HG03095 (cell line): ENCODE data around the gene MAJIN.

Experiments used
- ATAC-seq: cut with Tn5 transposase; IDR thresholded peaks from one replicate; pipeline ENCODE4 v1.9.1; 2021; ENCODE audit warnings: moderate library complexity; ENCODE audit not compliant: unreplicated experiment

MAJIN gene

DNA sequence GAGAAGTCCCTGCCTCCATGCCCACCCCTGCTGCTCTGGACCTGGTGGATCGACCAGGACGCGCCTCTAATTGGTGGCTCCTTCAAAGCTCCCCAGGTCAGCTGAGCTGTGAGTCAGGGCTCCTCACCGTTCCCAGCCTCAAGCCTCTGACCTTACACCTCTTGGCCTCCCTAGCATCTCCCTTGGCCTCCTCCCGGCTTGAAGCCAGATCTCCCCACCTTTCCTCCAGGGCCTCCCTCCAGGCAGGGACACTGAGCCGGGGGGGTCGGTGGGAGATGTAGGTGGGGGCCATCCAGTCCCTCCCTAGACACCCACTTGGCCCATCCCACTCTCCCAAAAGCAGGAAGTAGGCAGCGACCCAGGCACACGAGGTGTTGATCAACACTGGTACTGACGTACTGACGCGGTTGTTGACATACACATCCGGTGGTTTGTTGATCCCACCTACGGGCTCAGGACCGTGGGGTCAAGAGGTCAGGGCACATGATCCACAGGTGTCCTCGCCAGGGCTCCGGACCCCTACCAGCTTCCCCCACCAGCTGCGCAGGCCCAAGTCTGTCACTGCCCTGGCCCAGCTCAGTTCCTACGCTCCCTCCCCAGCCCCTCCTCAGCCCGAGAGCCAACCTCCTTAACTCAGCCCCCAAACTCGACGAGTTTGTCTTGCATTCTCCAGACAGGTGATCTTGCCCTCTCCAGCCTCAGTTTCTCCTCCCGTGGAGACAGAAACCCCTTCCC is 55.7 kb downstream of the MAJIN start:
- ATAC-seq: no peak

DNA sequence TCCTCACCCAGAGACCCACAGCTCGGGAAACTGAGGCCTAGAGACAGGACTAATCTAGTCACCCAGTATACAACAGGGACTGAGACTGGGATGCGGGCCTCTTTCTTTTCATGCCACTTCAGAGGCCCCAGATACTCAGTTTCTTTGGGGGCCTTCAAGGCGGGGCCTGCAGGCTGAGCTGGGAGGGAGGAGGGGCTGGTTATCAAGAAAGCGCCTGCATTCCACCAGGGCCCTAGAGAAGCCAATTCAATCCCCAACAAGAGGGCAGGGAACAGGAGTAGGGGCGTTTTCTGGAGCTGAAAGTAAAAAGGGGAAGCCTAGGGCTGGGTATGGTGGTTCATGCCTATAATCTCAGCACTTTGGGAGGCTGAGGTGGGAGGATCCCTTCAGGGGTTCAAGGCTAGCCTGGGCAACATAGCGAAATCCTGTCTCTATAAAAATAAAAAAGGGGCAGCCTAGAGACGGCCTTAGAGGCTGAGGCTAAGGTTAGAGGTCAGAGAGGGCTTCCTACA is 56.5 kb downstream of the MAJIN start:
- no peak for ATAC-seq

- no peak for ATAC-seq
These were observed 57.8 kb downstream of the MAJIN start for GRCh38 chr11:64914123-64914522.

DNA sequence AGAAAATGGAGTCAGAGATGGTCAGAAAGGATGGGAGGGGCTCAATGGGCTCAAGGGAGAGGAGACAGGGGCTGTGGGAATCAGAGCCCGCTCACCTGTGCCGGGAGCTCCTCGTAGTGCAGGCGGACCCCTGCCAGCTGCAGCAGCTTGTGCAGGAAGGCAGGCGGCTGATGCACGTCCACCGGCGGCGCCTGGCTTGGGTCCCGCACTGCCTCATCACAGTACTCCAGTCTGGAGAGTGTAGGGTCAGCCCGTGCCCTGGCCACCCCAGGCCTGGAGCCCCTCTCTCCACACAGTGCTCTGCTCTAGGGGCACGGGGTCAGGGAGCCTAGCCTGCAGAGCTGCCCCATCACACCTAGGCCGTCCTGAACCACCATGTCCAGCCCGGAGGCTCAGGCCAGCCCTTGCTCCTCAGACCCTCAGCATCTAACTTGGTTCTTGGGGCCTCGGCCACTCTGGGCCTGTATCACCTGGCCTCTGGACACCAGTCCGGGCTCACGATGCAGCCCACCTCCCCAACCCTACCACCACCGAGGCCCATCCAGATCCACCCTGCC is 58.7 kb downstream of the MAJIN start:
- ATAC-seq: no peak

DNA sequence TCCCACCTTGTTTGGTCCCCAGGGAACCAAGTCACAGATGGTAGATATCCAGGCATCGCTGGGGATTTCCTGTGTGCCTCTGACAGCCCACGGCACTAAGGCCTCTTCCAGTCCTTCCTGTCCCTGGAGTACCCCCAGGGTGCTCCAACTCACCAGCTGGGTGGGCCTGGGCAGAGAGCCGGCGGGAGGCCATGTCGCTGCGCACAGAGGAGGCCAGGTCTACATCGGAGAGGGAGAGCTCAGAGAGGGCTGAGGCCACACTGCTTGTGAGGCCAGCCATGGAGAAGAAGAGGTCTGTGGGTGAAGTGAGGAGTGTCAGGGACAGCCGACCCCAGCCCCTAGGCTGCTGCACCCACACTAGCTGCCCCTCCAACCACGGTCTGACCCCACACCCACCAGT is 60.2 kb downstream of the MAJIN start:
- no peak for ATAC-seq

- no peak for ATAC-seq
These were observed 60.8 kb downstream of the MAJIN start for GRCh38 chr11:64911142-64911541.

DNA sequence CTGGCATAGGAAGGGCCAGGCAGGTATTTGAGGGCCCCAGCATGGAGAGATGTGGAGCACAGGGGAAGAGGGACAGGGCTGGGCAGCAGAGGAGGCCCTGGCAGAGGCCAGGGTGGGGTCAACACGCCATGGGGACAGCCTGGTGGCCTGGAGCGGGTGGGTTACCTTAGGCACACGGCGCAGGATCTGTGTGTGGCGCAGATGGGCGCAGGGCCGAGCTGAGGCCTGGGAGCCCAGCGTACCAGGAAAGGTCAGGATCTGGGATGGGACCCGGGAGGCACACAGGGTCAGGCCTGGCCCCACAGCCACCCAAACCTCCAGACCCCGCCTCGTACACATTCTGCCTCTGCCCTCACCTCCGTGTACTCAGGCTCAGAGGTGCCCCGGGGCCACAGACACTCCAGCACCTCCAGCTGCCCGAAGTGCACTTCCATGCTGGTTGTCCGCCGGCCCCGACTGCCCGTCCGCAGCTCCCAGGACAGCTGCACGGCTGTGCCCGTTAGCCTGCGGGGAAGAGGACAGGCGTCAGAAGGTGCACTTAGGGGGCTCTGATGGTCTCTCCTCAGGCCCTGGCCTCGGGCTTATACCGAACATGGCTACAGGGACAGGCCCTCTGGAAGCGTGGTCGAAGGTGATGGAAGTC is 61.3 kb downstream of the MAJIN start:
- no peak for ATAC-seq

DNA sequence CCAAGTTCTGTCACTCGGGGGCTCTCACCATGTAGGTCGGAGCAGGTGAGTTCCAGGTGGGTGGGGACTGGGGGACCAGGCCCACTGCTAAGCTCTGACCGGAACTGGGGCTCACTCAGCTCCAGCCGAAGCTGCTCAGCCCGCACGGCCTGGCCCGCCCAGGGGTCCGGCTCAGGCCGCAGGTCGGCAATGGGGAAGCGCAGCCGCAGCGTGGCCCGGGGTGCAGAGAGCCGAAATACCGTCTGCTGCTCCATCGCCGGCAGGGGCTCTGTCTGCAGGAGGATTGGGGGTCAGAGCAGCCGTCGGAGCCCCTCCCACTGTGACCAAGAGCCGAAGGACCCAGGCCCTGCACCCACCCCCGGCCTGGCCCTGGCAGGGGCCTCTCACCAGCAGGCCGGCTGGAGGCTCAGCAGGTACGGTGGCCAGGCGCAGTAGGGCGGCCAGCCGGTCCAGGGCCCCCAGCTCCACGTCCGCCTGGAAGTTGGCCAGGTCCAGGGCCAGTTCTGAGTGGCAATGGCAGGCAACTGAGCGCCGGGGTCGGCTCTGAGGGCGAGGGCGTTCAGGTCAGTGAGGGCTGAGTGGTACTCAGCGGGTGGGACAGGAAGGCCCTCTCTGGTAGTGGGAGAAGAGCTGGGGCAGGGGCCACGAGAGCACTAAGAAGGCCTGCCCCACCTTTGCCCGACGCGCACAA is 62.1 kb downstream of the MAJIN start:
- no peak for ATAC-seq

DNA sequence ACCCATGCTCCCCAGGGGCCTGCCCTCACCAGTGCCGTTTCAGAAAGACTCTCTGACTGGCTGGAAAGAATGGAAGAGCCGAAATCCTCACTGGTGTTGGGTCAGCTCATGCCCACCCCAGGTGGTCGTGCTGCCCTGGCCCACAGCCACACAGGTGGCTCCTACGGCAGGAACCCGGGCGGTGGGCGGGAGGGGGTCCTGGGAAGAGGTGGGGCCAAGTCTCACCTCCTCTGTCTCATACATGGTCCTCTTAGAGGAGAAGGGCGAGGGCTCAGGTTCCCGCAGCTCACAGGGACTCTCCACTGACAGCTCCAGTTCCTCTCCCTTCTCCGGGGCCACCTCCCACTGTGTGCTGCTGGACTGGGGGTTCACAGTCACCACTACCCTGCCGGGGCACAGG is 63.1 kb downstream of the MAJIN start:
- ATAC-seq: no peak

DNA sequence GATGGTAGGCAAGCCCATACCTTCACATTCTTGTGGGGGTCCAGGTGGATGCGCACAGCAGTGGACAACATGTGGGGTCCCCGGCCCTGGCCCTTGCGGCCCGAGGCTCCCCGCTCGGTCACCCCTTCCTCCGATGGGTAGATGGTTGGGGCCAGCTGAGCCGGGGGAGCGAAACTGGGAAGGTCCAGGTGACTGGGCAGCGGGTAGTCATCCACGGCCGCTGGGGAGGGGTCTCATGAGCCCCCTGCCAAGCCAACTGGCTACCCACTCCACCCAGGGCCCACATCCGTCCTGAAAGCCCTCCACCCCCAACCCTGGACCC is 65.6 kb downstream of the MAJIN start:
- no peak for ATAC-seq

- no peak for ATAC-seq
These were observed 66.2 kb downstream of the MAJIN start for GRCh38 chr11:64905516-64906313.

DNA sequence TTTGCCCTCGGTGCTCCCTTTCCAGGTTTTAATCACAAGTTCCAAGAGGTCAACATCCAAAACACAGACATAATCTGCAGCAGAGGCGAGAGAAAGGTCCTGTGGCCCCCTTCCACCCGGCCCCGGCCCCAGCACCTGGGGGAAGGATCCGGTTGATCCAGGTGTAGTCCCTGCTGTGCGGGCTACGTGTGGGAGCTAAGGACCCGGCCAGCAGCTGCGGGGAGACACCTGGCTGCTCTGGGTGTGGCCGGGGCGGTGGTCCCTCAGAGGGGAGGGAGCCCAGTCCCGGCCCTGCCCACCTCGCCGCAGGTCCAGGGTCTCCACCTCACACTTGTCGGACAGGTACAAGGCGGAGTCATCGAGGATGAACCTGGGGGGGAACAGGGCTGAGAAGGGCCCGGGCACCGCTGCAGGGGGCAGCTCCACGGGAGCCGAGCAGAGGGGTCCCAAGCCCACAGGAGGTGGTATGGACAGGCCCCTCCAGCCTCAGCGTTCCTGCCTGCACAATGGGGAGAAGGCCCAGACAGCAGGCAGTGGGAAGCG is 68.5 kb downstream of the MAJIN start:
- no peak for ATAC-seq

DNA sequence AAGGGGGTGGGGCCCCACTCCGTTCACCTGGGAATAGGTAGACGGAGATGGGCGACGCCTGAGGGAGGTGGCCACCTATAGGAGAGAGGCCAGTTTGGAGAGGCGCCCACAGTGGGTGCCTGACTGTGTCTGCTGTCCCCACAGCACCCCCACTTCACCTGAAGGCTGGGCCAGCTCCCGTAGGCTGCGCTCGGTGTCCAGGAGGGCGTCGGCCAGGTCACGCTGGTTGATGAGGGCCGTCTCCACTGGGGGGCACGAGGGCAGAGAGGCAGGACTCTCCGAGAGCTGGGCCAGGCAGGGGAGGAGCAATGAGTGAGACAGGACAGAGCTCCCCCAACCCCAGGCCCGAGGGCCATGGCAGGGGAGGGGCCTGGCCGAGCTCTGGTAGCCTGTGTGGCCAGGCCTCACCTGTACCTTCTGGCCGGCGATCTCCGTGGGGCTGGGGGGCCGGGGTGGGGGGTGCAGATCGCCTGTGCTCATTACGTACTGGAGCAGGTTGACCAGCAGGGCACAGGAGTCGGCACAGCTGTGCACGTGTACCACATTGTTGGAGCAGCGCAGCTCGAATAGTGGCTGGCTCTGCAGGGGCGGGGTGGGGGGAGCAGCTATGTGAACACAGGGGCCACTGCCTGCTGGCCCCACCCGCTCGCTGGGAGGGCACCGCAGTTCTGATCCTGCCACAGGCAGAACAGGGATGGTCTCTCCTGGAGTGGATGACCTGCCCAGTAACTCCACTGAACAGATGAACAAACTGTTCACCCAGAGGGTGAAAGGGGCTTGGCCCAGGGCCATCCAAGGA is 69.6 kb downstream of the MAJIN start:
- ATAC-seq: no peak

DNA sequence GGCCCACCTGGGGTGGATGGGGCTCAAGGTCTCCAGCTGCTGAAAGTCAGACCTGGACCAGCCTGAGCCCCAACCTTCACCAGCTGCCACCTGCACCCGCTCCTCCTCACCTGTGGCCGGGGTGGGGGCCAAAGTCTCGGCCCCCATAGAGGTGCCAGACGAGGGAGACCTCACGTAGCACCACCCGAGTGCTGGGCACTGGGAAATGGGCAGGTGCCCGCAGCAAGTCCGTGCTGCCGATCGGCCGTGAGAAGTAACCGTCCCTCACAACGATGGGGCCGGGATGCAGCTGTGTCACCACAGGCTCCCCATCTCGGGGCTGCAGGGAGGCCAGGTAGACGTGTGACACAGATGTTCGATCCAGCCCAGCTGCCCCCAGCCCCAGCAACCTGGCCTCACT is 71.1 kb downstream of the MAJIN start:
- no peak for ATAC-seq

DNA sequence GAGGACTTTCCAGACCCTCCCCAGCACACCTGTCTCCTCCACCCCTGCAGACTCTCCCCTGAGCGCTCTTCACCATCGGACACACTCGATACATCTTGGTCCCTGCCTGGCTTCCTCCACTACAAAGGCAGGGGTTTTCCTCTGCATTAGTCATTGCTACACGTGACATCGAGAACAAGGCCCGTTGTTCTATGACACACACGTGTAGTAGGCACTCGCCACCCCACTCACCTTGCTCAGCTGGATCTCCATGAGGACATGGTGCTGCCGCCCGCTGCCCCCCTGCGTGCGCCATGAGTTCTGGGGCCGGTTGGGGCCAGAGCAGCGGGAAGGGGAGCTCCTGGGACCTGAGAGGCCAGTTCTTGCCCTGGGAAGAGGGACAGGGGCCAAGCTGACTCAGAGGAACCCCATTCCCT is 71.6 kb downstream of the MAJIN start:
- ATAC-seq: no peak

DNA sequence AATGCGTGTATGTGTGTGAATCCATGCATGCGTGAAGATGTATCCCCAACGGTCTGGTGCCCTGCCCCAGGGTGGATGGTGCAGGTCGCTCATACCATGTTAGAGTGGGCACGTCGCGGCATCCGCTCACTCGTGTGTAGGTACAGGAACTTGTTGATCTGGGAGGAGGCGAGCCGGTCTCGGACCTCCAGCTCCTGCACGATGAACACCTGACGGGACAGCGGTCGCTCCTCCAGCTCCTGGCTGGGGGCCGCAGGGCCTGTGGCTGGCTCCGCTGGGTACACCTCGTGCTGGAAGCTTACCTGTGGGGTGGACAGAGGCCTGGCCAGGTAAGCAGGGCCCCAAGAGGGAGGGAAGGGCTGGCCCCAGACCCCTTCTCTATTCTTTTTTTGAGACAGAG is 73.4 kb downstream of the MAJIN start:
- no peak for ATAC-seq

GRCh38 chr11:64898076-64898445 is 73.8 kb downstream of the MAJIN start:
- no peak for ATAC-seq

DNA sequence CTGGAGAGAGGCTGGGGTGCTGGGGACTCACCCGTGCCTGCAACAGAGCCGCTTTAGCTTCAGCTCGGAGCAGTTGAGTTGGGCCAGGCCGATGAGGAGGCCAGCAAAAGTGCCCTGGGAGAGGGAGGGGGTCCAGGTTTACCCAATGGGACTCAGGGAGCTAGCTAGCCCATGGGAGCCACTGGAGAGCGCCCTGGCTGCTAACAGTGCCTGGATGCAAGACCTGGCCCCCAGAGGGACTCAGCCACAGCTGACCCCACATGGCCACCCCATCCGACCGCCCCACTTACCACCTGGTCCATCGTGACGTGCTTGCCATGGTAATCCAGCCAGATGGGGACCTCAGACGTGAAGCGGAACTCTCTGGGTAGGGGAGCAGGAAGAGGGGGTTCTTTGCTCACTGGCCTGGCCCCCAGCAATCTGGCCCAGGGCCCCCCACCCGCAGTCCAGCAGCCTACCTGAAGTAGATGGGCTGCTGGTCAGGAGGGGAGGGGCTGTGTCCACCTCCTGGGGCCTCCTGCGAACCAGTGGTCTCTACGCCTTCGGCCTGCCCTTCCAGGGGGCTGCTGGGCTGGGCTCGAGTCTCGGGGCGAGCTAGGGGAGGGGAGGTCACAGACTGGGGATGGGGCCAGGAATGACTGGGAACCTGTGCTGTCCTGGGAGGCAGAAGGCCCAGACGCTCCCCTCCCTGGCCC is 74.4 kb downstream of the MAJIN start:
- no peak for ATAC-seq

- ATAC-seq: no peak
These were observed 75.4 kb downstream of the MAJIN start for GRCh38 chr11:64896448-64897022.
